HG03095 (cell line): ENCODE data around the gene FBXO34.

Source experiments
- ATAC-seq: cut with Tn5 transposase; IDR thresholded peaks from one replicate; pipeline ENCODE4 v1.9.1; 2021; ENCODE audit warnings: moderate library complexity; ENCODE audit not compliant: unreplicated experiment

Gene FBXO34, protein sequence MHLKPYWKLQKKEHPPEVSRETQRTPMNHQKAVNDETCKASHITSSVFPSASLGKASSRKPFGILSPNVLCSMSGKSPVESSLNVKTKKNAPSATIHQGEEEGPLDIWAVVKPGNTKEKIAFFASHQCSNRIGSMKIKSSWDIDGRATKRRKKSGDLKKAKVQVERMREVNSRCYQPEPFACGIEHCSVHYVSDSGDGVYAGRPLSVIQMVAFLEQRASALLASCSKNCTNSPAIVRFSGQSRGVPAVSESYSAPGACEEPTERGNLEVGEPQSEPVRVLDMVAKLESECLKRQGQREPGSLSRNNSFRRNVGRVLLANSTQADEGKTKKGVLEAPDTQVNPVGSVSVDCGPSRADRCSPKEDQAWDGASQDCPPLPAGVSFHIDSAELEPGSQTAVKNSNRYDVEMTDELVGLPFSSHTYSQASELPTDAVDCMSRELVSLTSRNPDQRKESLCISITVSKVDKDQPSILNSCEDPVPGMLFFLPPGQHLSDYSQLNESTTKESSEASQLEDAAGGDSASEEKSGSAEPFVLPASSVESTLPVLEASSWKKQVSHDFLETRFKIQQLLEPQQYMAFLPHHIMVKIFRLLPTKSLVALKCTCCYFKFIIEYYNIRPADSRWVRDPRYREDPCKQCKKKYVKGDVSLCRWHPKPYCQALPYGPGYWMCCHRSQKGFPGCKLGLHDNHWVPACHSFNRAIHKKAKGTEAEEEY

GRCh38 chr14:55270832-55271571, at the start of gene FBXO34:
TSS of gene FBXO34 (plus strand) at chr14:55271421. CDS start at chr14:55350391, 78,970 bp downstream.
- peak; percentile 81 for ATAC-seq

- ATAC-seq, result no peak
These were observed 49.3 kb upstream of the FBXO34 start for GRCh38 chr14:55221968-55222367.

DNA sequence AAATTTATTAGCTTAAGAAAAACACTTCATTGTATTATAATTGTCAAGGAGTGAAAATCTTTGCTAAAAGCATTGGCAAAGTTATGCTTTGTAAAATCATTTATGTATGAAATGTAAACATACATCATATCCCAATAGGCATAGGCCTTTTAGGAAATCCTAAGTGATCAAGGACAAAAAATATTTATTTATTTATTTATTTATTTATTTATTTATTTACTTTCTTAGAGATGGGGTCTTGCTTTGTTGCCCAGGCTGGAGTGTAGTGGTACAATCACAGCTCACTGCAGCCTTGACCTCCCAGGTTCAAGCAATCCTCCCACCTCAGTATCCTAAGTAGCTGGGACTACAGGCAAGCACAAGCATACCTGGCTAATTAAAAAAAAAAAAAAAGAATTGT, 47.9 kb upstream of the FBXO34 start:
- ATAC-seq, result no peak

- no peak for ATAC-seq
These were observed 43.0 kb upstream of the FBXO34 start for GRCh38 chr14:55228261-55228660.

DNA sequence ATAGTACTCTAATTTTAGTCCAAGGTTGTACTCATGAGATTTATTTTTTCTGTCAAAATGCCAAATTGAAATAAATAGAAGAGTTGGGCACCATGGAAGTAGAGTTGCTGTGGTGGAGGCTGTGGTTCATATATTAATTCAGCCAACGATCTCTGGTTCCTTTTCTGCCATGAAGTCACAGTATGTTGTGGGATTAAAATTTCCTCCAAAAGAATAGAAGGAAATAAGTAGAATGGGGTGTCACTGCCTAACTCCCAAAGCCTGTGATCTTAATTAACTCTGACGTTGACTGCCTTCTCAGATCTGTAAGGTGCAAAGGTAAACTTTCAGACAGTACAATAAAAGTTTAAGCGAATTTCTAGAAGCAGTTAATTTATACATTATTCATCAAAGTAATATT, 37.6 kb upstream of the FBXO34 start:
- no peak for ATAC-seq

DNA sequence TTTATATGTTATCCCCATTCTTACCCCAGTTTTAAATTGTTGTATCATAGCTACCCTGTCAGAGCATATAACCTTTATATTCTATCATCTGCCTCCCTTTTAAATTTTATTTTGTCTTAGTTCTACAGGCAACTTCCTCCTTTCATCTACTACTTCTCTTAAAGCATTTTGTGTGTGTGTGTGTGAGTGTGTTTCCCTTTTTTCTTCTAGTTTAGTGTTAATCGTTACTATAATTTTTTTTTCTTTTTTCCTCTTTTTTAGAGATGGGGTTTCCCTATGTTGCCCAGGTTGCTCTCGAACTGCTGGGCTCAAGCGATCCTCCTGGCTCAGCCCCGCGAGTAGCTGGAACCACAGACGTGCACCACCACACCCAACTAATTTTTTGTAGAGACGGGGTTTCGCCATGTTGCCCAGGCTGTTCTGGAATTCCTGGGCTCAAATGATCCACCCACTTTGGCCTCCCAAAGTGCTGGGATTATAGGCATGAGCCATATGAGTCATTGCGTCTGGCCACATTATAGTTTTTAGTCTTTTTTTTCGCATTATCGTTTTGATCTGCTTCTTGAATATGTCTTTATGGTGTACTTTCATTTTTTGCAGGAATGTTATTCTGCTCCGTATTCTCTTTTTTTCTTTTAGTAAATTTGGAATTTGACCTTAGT, 33.1 kb upstream of the FBXO34 start:
- no peak for ATAC-seq

DNA sequence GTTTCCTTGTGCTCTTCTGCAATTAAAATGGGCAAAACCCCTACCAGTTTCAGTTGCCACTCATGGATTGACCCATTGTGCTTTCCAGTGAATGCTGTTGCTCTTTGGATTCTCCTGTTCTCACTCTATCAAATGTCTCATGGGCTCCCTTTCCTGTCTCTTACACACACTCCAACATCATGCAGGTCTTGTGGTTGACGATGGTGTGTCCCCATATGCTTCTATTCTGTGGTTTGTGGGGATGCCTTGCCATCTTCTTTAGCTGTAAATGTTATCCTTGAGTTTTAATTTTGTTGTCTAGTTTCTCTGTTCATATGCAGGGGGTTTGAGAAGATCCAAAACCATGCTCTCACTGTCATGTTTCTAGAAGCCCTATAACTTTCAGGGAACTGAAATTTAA, 31.9 kb upstream of the FBXO34 start:
- ATAC-seq, result no peak

DNA sequence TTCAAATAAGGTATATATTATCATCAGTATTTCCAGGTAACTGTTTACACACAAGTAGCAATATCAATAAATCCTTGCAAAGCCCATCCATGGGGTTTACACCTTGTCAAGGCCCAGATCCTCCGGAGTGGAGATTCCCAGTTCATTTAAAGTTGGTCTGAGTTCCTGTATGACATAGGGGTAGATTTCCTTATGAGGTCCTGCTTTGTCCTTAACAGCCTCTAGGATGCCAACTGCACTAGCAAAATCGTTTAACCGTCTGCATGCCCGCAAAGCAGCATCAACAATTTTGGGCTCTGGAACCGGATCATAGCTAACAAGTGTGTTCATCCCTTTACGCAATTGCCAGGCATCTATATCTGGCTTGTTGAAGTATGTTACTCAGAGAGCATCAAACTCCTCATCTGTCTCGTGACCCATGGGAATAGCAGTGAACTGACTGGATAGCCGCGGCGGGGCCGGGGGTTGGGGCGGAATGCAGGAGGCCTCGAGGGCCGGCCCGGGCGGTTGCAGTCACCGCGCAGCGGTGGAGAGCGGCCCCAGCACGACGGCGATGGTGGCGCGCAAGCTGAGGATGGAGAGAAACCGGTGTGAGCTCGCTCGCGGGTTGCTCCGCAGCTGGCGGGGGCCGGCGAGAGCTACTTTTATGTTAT, 30.6 kb upstream of the FBXO34 start:
- ATAC-seq, result no peak

DNA sequence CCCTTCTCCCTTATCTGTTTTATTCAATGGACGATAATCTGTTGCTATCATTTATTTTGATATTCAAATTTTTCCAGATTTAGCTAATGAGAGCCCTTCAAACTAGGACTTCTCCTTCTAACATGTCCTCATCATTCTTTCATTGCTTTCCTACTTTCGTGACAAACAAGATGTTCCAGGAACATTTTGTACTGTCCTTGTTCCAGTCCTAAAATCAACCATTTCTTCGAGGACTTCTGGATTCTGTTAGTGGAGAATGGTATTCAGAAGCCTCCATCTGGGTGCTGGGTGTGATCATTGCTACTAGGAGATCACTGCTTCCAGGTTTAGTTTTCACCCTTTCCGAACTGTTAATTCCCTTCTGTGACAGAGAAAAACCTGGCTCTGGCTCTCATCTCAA, 29.5 kb upstream of the FBXO34 start:
- ATAC-seq, result no peak

DNA sequence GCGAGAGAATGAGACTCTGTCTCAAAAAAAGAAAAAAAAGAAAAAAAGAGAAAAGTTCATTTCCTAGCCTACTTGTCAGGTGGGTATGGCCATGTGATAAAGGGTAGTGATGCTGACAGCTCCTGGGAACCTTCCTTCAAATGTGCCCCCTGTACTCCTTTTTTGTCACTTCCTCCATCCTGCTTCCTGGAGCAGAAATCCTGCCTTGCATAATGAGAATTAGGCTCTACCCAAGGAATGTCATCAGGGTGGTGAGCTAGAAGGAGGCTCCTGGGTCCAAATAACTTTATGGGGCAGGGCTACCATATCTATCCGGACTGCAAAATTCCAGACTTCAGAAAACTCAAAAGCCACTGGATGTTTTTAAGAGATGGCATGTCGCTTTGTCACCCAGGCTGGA, 27.8 kb upstream of the FBXO34 start:
- no peak for ATAC-seq

GRCh38 chr14:55243813-55244212, 27.4 kb upstream of the FBXO34 start:
- ATAC-seq, result no peak

GRCh38 chr14:55245657-55246268, 25.5 kb upstream of the FBXO34 start:
- no peak for ATAC-seq

DNA sequence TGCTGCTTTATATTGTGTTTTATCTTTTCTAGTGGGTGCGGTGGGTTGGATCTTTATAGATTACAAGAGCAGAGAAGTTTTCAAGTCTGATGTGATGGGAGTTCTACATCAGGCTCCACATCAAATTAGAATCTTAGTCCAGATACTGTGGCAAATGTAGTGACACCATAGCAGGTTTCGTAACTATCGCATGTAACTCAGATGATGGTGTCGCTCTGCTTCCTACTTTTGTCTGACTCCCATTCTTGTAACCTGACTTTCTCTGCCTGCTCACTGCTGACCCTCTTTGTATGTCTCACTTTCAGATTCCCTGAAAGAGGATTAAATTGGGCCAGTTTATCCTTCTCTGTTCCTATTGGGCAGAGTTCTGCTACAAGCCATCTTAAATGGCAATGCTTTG, 22.8 kb upstream of the FBXO34 start:
- no peak for ATAC-seq

- no peak for ATAC-seq
These were observed 21.8 kb upstream of the FBXO34 start for GRCh38 chr14:55249423-55249822.

DNA sequence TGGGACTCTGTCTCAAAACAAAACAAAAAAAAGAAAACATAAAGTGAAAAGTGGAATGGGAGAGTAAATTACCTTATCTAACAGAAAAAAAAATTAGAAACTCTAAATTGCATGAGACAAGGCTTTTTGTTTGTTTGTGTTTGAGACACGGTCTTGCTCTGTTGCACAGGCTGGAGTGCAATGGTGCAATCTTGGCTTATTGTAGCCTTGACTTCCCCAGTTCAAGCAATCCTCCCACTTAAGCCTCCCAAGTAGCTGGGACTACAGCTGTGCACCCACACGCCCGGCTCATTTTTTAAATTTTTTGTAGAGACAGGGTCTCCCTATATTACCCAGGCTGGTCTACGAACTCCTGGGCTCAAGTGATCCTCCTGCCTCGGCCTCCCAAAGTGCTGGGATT, 17.9 kb upstream of the FBXO34 start:
- no peak for ATAC-seq

DNA sequence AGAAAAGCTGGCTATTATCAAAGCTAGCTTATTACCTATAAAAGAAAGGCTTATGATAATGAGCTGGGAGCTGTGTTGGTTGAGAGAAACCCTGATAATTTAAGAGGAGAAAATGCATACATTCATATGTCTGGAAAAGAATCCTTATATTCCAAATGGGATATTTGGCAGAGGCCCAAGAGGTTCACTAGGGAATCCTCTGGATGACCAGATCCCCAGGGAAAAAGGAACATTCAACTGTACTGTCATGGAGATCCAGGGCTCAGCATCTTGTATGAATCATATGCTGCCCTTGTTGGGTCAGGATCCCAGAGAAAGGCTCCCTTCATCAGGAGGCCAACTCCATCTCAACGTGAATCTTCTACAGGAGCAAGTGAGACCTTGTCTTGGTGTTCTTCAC, 16.6 kb upstream of the FBXO34 start:
- ATAC-seq, result no peak

- no peak for ATAC-seq
These were observed 15.2 kb upstream of the FBXO34 start for GRCh38 chr14:55255979-55256378.

GRCh38 chr14:55256586-55256985, 14.6 kb upstream of the FBXO34 start:
- ATAC-seq, result no peak

- no peak for ATAC-seq
These were observed 6.0 kb upstream of the FBXO34 start for GRCh38 chr14:55265197-55265596.

GRCh38 chr14:55267820-55268219, 3.4 kb upstream of the FBXO34 start:
- ATAC-seq, result no peak
